ENCODE results near the gene PKD1.
"Not testable (repeated sequence)": the region's sequence is repeated elsewhere in the genome, so short reads cannot be mapped to it uniquely, and the experiment has no call there.

DNA sequence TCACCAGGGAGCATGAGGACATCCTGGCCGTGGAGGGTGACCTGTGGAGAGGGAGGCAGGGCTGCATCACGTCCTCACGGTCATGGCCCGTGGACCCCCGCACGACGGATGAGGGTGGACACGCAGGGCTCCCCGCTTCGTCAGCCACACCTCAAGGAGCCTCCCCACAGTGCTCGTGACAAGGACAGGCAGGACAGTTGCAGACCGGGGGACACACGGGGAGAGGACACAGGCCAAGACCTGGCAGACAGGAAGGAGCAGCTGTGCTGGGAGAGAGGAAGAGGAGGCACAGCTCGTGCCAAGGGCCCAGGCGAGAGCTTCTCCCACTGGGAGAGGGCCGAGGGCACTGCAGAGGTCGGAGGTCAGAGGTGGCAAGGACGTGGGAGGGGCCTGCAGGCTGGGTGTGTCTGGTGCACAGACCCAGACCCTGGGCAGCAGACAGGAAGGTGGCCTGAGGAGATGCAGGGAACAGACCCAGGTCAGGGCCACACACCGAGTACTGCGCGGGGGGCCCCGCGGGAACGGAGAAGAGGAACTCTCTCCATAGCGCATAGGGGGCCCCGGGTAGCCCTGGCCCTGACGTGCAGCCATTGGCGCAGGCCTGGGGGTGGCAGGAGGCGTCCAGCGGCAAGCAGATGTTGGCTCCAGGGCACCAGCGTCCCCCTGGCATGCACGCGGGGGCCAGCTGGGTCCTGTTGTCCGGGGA is 20.7 kb downstream of the PKD1 start:
- TF ChIP-seq, protein P1, sequence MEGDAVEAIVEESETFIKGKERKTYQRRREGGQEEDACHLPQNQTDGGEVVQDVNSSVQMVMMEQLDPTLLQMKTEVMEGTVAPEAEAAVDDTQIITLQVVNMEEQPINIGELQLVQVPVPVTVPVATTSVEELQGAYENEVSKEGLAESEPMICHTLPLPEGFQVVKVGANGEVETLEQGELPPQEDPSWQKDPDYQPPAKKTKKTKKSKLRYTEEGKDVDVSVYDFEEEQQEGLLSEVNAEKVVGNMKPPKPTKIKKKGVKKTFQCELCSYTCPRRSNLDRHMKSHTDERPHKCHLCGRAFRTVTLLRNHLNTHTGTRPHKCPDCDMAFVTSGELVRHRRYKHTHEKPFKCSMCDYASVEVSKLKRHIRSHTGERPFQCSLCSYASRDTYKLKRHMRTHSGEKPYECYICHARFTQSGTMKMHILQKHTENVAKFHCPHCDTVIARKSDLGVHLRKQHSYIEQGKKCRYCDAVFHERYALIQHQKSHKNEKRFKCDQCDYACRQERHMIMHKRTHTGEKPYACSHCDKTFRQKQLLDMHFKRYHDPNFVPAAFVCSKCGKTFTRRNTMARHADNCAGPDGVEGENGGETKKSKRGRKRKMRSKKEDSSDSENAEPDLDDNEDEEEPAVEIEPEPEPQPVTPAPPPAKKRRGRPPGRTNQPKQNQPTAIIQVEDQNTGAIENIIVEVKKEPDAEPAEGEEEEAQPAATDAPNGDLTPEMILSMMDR (IDR thresholded peaks at IDR 0.05; ENCODE audit: poor library complexity, severe bottlenecking) = not testable (repeated sequence)
- TF ChIP-seq, protein P2, sequence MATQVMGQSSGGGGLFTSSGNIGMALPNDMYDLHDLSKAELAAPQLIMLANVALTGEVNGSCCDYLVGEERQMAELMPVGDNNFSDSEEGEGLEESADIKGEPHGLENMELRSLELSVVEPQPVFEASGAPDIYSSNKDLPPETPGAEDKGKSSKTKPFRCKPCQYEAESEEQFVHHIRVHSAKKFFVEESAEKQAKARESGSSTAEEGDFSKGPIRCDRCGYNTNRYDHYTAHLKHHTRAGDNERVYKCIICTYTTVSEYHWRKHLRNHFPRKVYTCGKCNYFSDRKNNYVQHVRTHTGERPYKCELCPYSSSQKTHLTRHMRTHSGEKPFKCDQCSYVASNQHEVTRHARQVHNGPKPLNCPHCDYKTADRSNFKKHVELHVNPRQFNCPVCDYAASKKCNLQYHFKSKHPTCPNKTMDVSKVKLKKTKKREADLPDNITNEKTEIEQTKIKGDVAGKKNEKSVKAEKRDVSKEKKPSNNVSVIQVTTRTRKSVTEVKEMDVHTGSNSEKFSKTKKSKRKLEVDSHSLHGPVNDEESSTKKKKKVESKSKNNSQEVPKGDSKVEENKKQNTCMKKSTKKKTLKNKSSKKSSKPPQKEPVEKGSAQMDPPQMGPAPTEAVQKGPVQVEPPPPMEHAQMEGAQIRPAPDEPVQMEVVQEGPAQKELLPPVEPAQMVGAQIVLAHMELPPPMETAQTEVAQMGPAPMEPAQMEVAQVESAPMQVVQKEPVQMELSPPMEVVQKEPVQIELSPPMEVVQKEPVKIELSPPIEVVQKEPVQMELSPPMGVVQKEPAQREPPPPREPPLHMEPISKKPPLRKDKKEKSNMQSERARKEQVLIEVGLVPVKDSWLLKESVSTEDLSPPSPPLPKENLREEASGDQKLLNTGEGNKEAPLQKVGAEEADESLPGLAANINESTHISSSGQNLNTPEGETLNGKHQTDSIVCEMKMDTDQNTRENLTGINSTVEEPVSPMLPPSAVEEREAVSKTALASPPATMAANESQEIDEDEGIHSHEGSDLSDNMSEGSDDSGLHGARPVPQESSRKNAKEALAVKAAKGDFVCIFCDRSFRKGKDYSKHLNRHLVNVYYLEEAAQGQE (IDR thresholded peaks at IDR 0.05; ENCODE audit: borderline replicate concordance) = not testable (repeated sequence)
- not testable (repeated sequence) for TF ChIP-seq TAF1 (IDR thresholded peaks at IDR 0.05; ENCODE audit: low read depth)

Data from neural cell (in vitro differentiated cells).